Measurements from ENCODE around the gene LPCAT3.
A peak's percentile ranks its signal among the peaks of the same experiment; 100 is the strongest.

The LPCAT3 gene

GRCh38 chr12:6938353-6939190, 79.7 kb downstream of the LPCAT3 start:
- 0 out of 2 replicates have a peak, but pooled peaks have one; percentile 7 for TF ChIP-seq CTCF (IDR thresholded peaks at IDR 0.05)

- TF ChIP-seq CTCF (IDR thresholded peaks at IDR 0.05) = peak; percentile 95
Measured at GRCh38 chr12:6937481-6938352, 80.6 kb downstream of the LPCAT3 start.

- no peak for TF ChIP-seq CTCF (IDR thresholded peaks at IDR 0.05)
Measured at GRCh38 chr12:6936636-6937480, 81.4 kb downstream of the LPCAT3 start.

- no peak for TF ChIP-seq CTCF (IDR thresholded peaks at IDR 0.05)
Measured at GRCh38 chr12:6936194-6936635, 82.1 kb downstream of the LPCAT3 start.

- no peak for TF ChIP-seq CTCF (IDR thresholded peaks at IDR 0.05)
Measured at GRCh38 chr12:6935371-6936193, 82.7 kb downstream of the LPCAT3 start.

- no peak for TF ChIP-seq CTCF (IDR thresholded peaks at IDR 0.05)
Measured at GRCh38 chr12:6934110-6934509, 84.2 kb downstream of the LPCAT3 start.
